Measurements from ENCODE around the gene SRM. TPM values are rescaled to one million over a fixed set of nuclear protein-coding genes. Genes with fewer than 3 reads are reported as not detected.

Gene SRM
- total and polyA plus RNA-seq, 2 of the 13 experiments (the other 11 are each of a cell fraction or from before 2014, with no cell fraction given), result 27.9 to 31.8 TPM

GRCh38 chr1:11100149-11100493, 40.3 kb upstream of the SRM start (continued):
- TF ChIP-seq ASH2L (IDR thresholded peaks at IDR 0.05; ENCODE audit: insufficient read length, low read depth, low read length), result no peak
- no peak for TF ChIP-seq LBX2 (CRISPR knock-in tag; IDR thresholded peaks at IDR 0.05; ENCODE audit: borderline replicate concordance)
- TF ChIP-seq ZBTB38 (CRISPR knock-in tag; IDR thresholded peaks at IDR 0.05), result peak; percentile 50; the same call in 1 of the 2 replicates
- 0 out of 2 replicates have a peak, but pooled peaks have one; percentile 6 for TF ChIP-seq IRF2 (CRISPR knock-in tag; IDR thresholded peaks at IDR 0.05)

DNA sequence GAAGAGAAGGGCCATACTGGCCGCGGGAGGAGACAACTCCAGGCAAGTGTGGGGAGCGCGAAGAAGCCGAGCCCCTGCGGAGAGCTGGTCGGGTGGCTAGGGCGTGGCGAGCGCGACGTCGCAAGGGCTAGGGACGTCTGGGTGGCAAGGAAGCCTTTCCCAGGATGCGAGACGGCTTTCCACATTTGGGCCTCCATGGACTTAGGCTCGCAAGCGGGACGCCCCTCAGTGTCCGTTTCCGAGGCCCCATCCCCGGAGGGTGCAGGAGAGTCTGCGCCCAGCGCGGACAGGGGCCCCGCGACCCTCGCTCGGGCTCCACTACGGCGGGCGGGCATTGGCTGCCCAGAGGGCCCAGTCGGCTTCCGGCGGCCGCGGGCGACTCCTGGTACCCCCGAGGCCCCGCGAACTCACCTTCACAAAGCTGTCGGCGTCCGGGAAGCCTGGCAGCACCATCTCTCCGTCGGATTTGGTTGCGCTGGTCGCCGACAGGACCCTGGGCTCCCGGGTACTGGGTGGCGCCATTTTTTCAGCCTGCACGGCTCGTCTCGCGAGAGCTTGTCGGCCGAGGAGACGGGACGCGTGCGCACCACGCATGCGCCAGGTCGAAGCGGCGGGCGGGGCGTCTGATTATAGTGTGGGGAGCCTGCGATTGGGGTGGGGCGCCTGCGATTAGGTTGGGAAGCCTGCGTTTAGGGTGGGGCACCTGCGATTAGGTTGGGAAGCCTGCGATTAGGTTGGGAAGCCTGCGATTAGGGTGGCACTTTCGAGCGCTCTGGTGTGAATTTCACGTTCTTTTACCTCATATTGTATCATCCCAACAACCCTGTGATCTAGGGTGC, 39.7 kb upstream of the SRM start, which contains the start of gene EXOSC10:
Gene EXOSC10 (minus strand): TSS at position 560 of the 839 bp plus-strand sequence. CDS start 38 bp downstream, at position 522.
- Histone ChIP-seq H3K27ac (ENCODE audit: extremely low read length, insufficient read depth, low read length) (peak within 1 kb of the TSS; percentile 85), H3K27me3 (ENCODE audit: control insufficient read depth in 1 of 2, insufficient read depth in 2 of 2, low read length in 2 of 2) (no peaks in the 10 kb centered on the region; a peak in 1 of 5 replicates), H3K36me3 (replicated peaks in 1 of 2; ENCODE audit: control insufficient read depth in 1 of 2, insufficient read depth in 2 of 2, low read length in 2 of 2) (peaks cover 6 to 22% of the 10 kb centered on the region in 2 experiments; a peak in 4 of 5 replicates), H3K4me1 (ENCODE audit: insufficient read depth, low read length) (peaks cover 20% of the 10 kb centered on the region), H4K20me1 (ENCODE audit: insufficient read depth, low read length) (no peaks in the 10 kb centered on the region), H3K79me2 (ENCODE audit: insufficient read depth, low read length) (peaks cover 17% of the 10 kb centered on the region), H3K4me2 (ENCODE audit: low read depth, low read length) (peak within 1 kb of the TSS; percentile 94), H3K9me3 (ENCODE audit: low read length) (no peaks in the 10 kb centered on the region), H3K4me3 (replicated peaks in 1 of 3; ENCODE audit: insufficient read depth in 1 of 3, low read depth in 2 of 3, low read length in 3 of 3) (peak within 1 kb of the TSS; percentile 94 to 98 (median 95)), H2AFZ (ENCODE audit: low read length) (peak within 1 kb of the TSS; percentile 74), H3K9ac (ENCODE audit: insufficient read depth, low read depth, low read length) (peak within 1 kb of the TSS; percentile 95)
- 2% methylated on average over 35 of the region's 78 CpGs for WGBS (ENCODE audit: low lambda C conversion rate)
- ATAC-seq (peak; percentile 92), DNase-seq (ENCODE audit: low spot score) (peak; percentile 81), FAIRE-seq (peak; percentile 15)
- BruUV-seq (replicated peaks), result no TSS peak
- in situ Hi-C loops (cut with HindIII; ENCODE audit: extremely low pct_ligation_motif_present, low pct_unique_long_range_greater_than_20kb) (no loop called here), intact Hi-C loops (cut with micrococcal nuclease; ENCODE audit: unreplicated experiment) (loop anchor here (1.0 to 5.0 kb wide), 2 partner anchors 39 to 62 kb away; partner anchors contain the start of gene SRM)
- POLR2A ChIA-PET, result interaction anchor here (0.6 to 1.6 kb wide), 14 partner anchors 9 to 919 kb away, joined by 3 to 15 read pairs (median 4); partner anchors contain the start of genes MASP2, MIIP, SRM and TARDBP
- CTCF ChIA-PET (ENCODE audit: low intra/inter-chr PET ratio, low total read pairs), result no interaction called here
- TF ChIP-seq, protein P1, sequence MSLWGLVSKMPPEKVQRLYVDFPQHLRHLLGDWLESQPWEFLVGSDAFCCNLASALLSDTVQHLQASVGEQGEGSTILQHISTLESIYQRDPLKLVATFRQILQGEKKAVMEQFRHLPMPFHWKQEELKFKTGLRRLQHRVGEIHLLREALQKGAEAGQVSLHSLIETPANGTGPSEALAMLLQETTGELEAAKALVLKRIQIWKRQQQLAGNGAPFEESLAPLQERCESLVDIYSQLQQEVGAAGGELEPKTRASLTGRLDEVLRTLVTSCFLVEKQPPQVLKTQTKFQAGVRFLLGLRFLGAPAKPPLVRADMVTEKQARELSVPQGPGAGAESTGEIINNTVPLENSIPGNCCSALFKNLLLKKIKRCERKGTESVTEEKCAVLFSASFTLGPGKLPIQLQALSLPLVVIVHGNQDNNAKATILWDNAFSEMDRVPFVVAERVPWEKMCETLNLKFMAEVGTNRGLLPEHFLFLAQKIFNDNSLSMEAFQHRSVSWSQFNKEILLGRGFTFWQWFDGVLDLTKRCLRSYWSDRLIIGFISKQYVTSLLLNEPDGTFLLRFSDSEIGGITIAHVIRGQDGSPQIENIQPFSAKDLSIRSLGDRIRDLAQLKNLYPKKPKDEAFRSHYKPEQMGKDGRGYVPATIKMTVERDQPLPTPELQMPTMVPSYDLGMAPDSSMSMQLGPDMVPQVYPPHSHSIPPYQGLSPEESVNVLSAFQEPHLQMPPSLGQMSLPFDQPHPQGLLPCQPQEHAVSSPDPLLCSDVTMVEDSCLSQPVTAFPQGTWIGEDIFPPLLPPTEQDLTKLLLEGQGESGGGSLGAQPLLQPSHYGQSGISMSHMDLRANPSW (CRISPR knock-in tag; IDR thresholded peaks at IDR 0.05; ENCODE audit: borderline replicate concordance), result no peak
- TF ChIP-seq CAMTA2 (CRISPR knock-in tag; IDR thresholded peaks at IDR 0.05; ENCODE audit: borderline replicate concordance), result no peak
- no peak for TF ChIP-seq GZF1 (CRISPR knock-in tag; IDR thresholded peaks at IDR 0.05)
- no peak; the same call in 1 of the 2 replicates for TF ChIP-seq ZNF580 (CRISPR knock-in tag; IDR thresholded peaks at IDR 0.05; ENCODE audit: borderline replicate concordance, low read depth)
- TF ChIP-seq SIN3A (IDR thresholded peaks at IDR 0.05; ENCODE audit: borderline replicate concordance, low read depth, low read length), result no peak
- TF ChIP-seq HMGXB4 (CRISPR knock-in tag; IDR thresholded peaks at IDR 0.05; ENCODE audit: borderline replicate concordance in 1 of 2, low read depth in 1 of 2), result peak; percentile 61 to 83; a peak in 3 of 4 replicates
- no peak for TF ChIP-seq ZNF878 (CRISPR knock-in tag; IDR thresholded peaks at IDR 0.05)
- no peak; the same call in none of the 2 replicates for TF ChIP-seq ZNF639 (CRISPR knock-in tag; conservative IDR thresholded peaks at IDR 0.05)
- TF ChIP-seq IRF2 (CRISPR knock-in tag; IDR thresholded peaks at IDR 0.05), result 0 out of 2 replicates have a peak, but pooled peaks have one; percentile 12
- TF ChIP-seq ZNF121 (CRISPR knock-in tag; IDR thresholded peaks at IDR 0.05), result no peak
